ENCODE results near the gene CFAP74.
"Not testable (repeated sequence)": the region's sequence is repeated elsewhere in the genome, so short reads cannot be mapped to it uniquely, and the experiment has no call there.

CFAP74 gene

GRCh38 chr1:1950940-1951339 lies 52.6 kb downstream of the CFAP74 start:
- no peak for DNase-seq (ENCODE audit: low spot score)

GRCh38 chr1:1948783-1949182 lies 54.8 kb downstream of the CFAP74 start:
- no peak for DNase-seq (ENCODE audit: low spot score)

- DNase-seq (ENCODE audit: low spot score) = no peak
These were observed 56.1 kb downstream of the CFAP74 start for GRCh38 chr1:1947493-1947892.

- no peak for DNase-seq (ENCODE audit: low spot score)
These were observed 57.0 kb downstream of the CFAP74 start for GRCh38 chr1:1946540-1946939.

- DNase-seq (ENCODE audit: low spot score) = no peak
These were observed 57.7 kb downstream of the CFAP74 start for GRCh38 chr1:1945782-1946393.

- DNase-seq (ENCODE audit: low spot score) = peak; percentile 78
These were observed 59.6 kb downstream of the CFAP74 start for GRCh38 chr1:1943834-1944570.

- DNase-seq (ENCODE audit: low spot score) = no peak
These were observed 60.6 kb downstream of the CFAP74 start for GRCh38 chr1:1942753-1943656.

- DNase-seq (ENCODE audit: low spot score) = no peak
These were observed 61.5 kb downstream of the CFAP74 start for GRCh38 chr1:1941868-1942752.

GRCh38 chr1:1941211-1941841 lies 62.3 kb downstream of the CFAP74 start:
- no peak for DNase-seq (ENCODE audit: low spot score)

GRCh38 chr1:1940123-1940425 lies 63.5 kb downstream of the CFAP74 start:
- DNase-seq (ENCODE audit: low spot score) = no peak

GRCh38 chr1:1939296-1940122 lies 64.1 kb downstream of the CFAP74 start:
- no peak for DNase-seq (ENCODE audit: low spot score)

GRCh38 chr1:1938613-1939295 lies 64.8 kb downstream of the CFAP74 start:
- DNase-seq (ENCODE audit: low spot score) = no peak

- no peak for DNase-seq (ENCODE audit: low spot score)
These were observed 65.4 kb downstream of the CFAP74 start for GRCh38 chr1:1938276-1938573.

- no peak for DNase-seq (ENCODE audit: low spot score)
These were observed 65.9 kb downstream of the CFAP74 start for GRCh38 chr1:1937549-1938275.

- DNase-seq (ENCODE audit: low spot score) = no peak
These were observed 66.5 kb downstream of the CFAP74 start for GRCh38 chr1:1937061-1937460.

- not testable (repeated sequence) for DNase-seq (ENCODE audit: low spot score)
These were observed 68.7 kb downstream of the CFAP74 start for GRCh38 chr1:1934848-1935247.

- no peak for DNase-seq (ENCODE audit: low spot score)
These were observed 73.7 kb downstream of the CFAP74 start for GRCh38 chr1:1929639-1930545.

- no peak for DNase-seq (ENCODE audit: low spot score)
These were observed 74.4 kb downstream of the CFAP74 start for GRCh38 chr1:1929102-1929638.
